GM13976 (cell line): Measurements from ENCODE around the gene SERTAD4.

Experiments
- DNase-seq: peaks from one replicate; pipeline ENCODE4 v3.0.0; 2012; ENCODE audit warnings: low spot score
- CTCF ChIP-seq: IDR thresholded peaks from 2 replicates; pipeline ENCODE4 v1.5.1; 2012; ENCODE audit warnings: borderline replicate concordance, mild to moderate bottlenecking; ENCODE audit not compliant: insufficient read depth; ENCODE audit errors: extremely low read depth, missing control alignments, control extremely low read depth
- in situ Hi-C: fragments of 300-500 bp; cut with MboI; formaldehyde crosslinking; loops from one replicate; pipeline ENCODE4 v1.12.0; 2022; ENCODE audit warnings: low sequenced_read_pairs, mixed read lengths, inconsistent platforms; ENCODE audit not compliant: unreplicated experiment

Gene SERTAD4

GRCh38 chr1:210200124-210200736, 32.4 kb upstream of the SERTAD4 start:
- in situ Hi-C loops = no loop called here
- no peak for TF ChIP-seq CTCF
- no peak for DNase-seq

GRCh38 chr1:210201681-210202080, 30.9 kb upstream of the SERTAD4 start:
- no peak for TF ChIP-seq CTCF
- in situ Hi-C loops = no loop called here
- no peak for DNase-seq

DNA sequence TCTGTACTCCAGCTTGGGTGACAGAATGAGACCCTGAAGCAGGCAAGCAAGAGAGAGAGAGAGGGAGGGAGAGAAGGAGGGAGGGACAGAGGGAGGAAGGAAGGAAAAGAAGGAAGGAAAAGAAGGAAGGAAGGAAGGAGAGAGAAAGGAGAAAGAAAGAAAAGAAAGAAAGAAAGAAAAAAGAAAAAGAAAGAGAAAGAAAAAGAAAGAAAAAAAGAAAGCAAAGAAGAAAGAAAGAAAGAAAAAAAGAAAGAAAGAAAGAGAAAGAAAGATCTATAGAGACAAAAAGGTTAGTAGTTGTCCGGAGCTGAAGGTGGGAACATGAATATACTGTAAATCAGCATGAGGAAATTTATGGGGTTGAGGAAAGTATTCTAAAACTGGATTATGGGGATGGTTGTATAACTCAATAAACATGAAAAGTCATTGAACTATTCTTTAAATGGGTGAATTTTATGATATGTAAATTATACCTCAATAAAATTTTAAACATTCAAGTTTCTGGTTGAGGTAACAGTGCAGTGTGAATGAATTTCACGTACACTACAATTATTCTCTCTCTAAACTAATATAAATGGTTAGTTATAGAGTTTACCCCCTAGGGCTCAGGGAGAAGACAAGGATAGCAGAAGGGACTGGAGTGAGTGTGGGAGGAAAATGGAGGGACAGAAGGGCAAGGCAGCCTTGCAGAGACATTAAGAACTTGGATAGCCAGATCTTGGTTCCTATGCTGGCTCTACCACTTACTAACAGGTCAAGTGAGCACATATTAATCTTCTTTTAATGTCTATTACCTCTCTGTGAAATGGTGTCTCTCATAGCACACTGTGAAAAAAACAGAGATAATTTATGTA, 24.8 kb upstream of the SERTAD4 start:
- no peak for TF ChIP-seq CTCF
- in situ Hi-C loops = no loop called here
- no peak for DNase-seq

GRCh38 chr1:210213335-210213734, 19.3 kb upstream of the SERTAD4 start:
- in situ Hi-C loops = no loop called here
- TF ChIP-seq CTCF = no peak
- DNase-seq = no peak

- TF ChIP-seq CTCF = no peak
- in situ Hi-C loops = no loop called here
- DNase-seq = no peak
Measured at GRCh38 chr1:210214573-210215409, 17.8 kb upstream of the SERTAD4 start.

DNA sequence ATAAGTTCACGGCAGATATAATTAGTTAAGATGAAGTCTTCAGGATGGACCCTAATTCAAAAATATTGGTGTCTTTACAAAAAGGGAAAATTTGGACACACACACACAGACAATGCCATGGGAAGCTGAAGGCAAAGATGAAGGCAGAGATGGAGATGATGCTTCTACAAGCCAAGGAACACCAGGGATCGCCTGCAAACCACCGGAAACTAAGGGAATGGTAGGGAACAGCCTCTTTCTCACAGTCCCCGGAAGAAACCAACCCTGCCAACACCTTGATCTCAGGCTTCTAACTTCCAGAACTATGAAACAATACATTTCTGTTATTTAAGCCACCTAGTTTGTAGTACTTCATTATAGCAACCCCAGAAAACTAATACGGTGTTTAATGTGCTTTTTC, 15.1 kb upstream of the SERTAD4 start:
- DNase-seq = no peak
- in situ Hi-C loops = no loop called here
- no peak for TF ChIP-seq CTCF
